DMS53 treated with DMSO at 0.1 percent for 48 hours (cell line): ENCODE measurements around the gene PCF11.
"Not testable (repeated sequence)": the region's sequence is repeated elsewhere in the genome, so short reads cannot be mapped to it uniquely, and the experiment has no call there.

Experiments used
- DNase-seq: peaks from one replicate; lab custom pipeline; 2025; ENCODE audit not compliant: unreplicated experiment; lab: John Stamatoyannopoulos, UW

Gene PCF11, protein sequence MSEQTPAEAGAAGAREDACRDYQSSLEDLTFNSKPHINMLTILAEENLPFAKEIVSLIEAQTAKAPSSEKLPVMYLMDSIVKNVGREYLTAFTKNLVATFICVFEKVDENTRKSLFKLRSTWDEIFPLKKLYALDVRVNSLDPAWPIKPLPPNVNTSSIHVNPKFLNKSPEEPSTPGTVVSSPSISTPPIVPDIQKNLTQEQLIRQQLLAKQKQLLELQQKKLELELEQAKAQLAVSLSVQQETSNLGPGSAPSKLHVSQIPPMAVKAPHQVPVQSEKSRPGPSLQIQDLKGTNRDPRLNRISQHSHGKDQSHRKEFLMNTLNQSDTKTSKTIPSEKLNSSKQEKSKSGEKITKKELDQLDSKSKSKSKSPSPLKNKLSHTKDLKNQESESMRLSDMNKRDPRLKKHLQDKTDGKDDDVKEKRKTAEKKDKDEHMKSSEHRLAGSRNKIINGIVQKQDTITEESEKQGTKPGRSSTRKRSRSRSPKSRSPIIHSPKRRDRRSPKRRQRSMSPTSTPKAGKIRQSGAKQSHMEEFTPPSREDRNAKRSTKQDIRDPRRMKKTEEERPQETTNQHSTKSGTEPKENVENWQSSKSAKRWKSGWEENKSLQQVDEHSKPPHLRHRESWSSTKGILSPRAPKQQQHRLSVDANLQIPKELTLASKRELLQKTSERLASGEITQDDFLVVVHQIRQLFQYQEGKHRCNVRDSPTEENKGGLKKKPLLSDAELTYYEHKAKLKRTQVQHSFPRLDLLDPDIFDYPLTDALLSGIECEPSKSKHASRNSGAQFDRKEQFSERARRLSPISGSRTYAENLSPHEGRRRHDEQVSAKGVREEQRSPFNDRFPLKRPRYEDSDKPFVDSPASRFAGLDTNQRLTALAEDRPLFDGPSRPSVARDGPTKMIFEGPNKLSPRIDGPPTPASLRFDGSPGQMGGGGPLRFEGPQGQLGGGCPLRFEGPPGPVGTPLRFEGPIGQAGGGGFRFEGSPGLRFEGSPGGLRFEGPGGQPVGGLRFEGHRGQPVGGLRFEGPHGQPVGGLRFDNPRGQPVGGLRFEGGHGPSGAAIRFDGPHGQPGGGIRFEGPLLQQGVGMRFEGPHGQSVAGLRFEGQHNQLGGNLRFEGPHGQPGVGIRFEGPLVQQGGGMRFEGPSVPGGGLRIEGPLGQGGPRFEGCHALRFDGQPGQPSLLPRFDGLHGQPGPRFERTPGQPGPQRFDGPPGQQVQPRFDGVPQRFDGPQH (N-terminal part only)

DNA sequence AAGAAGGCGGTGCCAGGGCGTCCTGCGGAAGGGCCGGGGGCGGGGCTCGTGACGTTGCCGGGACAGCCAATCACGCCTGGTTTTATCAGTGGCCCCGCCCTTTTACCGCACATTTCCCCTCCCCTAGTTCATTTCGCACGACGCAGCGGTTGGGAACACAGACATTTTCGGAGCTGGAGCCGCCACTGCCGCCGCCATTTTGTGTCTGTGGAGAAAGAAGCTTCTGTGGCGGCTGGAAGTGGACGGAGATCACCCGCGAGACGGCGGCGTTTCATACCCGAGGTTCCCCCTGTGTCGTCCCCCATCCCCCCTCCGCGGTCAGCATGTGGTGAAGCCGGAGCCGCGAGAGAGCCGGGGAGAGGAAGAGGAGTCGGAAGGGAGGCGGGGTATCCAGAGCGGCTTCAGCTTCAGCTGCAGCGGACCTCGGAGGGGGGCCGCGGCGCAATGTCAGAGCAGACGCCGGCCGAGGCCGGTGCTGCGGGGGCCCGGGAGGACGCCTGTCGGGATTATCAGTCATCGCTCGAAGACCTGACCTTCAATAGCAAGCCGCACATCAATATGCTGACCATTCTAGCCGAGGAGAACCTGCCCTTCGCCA is at the start of gene PCF11:
Gene PCF11 (plus strand): TSS at position 136 of the 598 bp plus-strand sequence. CDS start 309 bp downstream, at position 445.
- no peak for DNase-seq

DNA sequence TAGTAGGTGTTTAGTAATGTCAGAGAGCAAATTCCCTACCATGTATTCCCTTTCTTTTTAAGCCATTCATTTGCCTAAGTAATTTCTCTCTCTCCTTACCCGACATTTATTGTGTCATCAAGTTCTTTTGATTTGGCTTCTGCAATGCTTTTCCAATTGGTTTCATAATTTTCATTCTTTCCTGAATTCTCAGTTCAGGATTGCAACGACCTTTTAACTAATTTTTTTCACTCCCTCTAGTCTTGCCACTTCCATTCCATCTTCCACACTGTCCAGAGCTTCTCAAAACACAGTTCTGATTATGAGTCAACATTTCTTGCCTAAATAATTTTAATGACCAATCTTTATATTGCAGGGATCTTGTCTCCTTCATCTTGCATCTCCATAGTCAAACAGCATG is 44.0 kb upstream of the PCF11 start:
- no peak for DNase-seq

DNA sequence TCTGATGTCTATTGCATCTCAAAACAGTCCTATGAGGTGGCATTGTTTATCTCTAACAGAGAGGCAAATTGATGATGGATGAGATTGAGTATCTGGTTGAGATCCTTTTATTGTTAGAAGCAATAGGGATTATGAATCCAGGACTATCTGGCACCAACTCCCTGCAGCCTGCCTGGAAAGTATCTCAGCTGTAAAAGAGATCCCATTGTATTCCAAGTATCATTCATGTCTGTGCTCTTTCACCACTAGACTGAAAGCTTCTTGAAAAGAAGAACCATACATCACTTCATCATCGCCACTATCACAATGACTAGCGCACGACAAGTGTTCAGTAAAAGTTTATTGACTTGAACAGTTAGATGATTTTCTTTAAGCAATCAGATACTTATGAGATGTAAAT is 41.9 kb upstream of the PCF11 start:
- DNase-seq, result no peak

DNA sequence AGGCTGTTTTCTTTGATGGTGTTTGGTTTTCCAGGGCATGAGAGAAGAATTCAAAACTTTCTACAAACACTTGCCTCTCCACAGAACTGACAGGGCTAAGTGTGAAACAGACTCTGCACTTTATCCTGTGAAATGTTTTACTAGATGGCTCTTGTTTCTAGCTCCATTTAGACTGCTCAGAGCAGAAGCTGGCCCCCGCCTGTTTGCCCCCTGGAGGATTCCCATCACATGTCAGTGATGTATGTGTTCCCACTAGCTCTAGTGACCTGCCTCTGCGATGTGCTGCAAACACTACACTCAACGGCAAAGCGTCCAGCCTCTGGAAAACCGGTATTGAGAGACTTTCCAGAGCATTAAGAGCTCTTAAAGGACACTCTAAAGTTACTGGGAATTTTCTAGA is 41.4 kb upstream of the PCF11 start:
- no peak for DNase-seq

DNA sequence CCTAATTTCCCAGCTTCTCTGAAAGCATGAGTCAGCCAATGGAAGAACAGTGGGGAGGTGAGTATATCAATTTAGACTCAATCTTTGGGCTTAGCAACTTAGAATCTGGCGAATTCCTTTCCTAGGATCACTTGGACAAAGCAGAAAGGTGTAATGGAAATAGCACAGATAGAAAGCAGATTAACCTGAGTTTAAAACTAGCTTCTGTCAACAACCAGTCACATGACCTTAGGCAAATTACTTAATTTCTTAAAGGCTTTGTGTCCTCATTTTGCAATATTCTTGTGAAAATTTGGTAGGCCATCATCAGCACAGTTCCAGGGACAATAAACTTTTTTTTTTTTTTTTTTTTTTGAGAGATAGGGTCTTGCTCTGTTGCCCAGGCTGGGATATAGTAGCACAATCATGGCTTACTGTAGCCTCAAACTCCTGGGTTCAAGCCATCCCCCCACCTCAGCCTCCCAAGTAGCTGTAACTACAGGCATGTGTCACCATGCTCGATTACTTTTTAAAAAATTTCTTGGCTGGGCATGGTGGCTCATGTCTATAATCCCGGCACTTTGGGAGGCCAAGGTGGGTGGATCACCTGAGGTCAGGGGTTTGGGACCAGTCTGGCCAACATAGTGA is 40.8 kb upstream of the PCF11 start:
- no peak for DNase-seq

DNA sequence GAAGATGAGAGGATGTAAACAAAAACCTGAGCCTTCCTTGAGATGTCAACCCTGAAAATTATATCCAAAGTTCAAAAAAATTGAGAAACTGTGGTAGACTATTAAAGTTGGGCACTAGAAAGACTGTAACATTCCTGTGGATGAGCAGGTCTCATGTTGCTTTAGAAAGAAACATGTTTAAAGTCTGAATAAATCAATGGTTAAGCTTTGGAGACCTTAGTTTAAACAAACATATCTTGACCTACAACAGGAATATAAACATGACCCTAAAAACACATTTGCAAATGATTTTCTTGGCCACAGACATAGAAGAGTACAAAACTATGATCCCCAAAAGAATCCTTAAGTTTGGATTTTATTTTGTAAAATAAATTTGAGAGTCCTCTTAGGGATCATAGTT is 38.1 kb upstream of the PCF11 start:
- no peak for DNase-seq

DNA sequence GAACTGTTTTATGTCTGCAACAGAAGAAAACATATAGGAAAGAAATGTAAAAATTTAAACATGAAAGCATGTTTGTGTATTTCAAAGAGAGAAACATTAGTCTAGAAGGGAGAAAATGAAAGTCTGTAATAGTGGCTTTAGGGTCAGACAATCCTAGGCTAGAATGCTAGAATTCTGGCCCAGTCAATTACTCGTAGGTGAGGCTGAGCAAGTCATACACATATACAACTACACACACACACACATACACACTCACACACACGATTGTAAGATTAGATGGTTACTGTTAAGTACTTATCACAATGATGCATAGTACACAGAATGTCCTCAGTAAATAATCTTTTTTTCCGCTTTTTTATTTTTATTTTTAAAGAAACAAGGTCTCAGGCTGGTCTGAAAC is 37.7 kb upstream of the PCF11 start:
- DNase-seq, result no peak

DNA sequence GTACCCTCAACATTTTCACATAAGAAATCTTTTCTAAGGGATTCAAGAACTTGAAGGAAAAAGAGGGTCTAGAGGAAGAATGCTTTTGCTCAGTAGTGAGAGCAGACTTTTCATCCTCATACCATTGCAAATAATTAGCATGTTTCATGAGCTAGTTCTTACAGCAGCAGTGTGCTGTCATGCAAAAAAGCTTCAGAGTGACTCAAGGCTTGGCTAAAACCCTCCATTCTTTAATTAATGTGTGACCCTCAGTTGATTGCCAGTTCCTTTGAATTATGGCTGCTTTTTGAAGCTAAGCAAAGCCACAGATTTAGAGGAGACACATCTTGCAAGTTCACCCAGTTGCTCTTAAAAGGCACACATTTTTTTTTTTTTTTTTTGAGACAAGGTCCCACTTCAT is 36.6 kb upstream of the PCF11 start:
- no peak for DNase-seq

DNA sequence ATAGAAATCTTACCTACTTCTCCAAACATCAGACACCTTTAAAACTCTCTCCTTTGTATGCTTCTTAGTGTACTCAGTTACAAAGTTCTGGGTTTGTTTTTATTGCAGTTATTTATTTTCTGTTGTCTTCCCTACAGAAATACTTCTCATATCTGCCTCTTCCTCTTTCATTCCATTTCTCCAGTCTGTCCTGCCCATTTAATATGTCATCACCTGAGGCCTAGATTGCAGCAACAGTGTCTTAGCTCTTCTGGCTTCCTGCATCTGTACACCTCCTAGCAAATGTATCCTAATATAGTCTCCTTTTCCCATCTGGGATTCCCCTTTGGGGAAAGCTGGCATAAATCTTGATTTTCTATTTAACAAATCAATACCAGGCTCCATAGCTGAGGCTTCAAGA is 34.9 kb upstream of the PCF11 start:
- DNase-seq, result no peak

DNA sequence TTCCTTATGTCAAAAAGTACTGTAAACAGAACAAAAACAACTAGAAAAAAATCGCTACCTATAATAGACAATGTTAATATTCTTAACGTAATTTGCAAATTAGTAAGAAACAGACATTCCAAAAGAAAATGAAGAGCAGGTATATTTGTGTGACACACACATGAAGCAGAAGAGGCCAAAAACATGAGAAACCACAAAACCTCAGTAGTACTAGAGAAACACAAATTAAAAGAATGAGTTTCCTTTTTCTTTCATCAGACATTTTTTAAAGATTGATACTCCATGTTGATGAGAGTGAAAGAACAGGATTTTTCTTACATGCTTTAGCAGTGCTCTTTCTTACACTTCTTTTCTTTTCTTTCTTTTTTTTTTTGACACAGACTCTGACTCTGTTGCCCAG is 34.2 kb upstream of the PCF11 start:
- DNase-seq, result no peak

DNA sequence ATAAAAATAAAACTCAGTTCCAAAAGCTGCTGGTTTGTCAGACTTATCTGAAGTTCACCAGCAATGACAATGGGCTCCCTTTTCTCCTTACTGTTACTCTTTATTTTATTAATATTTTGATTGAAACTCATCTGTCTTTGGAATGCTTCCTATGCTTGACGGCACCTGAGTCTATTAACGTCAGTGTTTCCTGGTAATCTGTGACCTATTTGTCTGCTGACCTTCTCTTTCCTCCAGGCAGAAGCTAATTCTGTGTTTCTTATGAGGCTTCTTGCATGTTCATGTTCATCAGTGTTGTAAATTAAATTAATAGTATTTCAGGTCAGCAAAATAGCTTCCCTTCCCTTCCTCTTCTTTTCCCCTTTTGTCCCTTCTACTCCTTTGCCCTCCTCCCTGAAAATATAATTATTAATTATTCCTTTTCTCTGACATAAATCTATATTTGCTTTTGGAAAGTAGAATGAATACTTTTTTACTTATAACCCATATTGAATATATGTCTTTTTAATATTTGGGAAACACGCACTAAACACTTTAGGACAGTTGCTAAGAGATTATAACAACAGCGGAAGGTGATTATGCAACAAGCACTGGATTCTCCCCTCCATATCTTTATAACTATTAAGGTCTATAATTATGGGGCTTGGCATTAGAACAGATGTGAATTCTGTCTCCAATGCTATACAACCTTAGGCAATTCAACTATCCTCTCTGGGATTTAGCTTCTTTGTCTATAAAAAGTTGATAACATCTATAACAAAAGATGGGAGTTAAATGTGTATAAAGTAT is 32.1 kb upstream of the PCF11 start:
- DNase-seq, result no peak

DNA sequence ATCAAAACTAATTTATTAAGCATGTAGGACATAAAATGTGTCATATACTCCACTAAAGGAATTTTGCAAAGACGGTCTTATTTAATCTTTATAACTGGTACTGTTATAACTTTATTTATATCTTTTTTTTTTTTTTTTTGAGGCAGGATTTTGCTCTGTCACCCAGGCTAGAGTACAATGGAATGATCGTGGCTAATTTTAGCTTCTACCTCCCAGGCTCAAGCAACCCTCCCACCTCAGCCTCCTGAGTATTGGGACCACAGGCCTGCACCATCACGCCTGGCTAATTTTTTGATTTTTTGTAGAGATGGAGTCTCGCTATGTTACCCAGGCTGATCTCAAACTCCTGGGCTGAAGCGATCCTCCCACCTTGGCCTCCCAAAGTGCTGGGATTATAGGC is 31.4 kb upstream of the PCF11 start:
- no peak for DNase-seq

DNA sequence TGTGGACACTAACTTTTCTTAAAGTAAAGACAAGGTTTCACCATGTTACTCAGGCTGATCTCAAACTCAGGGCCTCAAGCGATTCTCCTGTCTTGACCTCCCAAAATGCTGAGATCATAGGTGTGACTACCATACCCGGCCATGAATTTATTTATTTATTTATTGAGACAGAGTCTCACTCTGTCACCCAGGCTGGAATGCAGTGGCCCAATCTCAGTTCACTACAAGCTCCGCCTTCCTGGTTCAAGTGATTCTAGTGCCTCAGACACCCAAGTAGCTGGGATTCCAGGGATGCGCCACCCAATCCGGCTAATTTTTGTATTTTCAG is 29.7 kb upstream of the PCF11 start:
- DNase-seq, result no peak

DNA sequence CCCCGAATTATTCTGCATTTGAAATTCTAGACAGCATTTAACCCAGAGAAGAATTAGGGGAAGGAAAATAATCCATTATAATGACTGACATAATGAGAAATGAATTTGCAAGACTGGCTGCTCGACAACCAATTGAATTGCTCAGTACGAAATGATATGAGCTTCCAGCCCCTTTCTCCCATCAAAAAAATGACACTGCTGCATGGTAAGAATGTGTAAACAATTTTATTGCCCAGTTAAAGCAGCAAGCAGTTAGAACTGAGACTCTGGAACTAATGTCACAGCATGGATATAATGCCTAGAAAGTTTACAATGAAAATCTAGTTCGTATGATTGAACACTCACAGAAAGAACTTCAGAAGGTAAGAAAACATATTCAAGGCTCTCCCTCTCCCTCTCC is 24.7 kb upstream of the PCF11 start:
- no peak for DNase-seq

DNA sequence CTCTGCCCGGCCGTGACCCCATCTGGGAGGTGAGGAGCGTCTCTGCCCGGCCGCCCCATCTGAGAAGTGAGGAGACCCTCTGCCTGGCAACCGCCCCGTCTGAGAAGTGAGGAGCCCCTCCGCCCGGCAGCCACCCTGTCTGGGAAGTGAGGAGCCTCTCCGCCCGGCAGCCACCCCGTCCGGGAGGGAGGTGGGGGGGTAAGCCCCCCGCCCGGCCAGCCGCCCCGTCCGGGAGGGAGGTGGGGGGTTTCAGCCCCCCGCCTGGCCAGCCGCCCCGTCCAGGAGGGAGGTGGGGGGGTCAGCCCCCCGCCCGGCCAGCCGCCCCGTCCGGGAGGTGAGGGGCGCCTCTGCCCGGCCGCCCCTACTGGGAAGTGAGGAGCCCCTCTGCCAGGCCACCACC is 23.7 kb upstream of the PCF11 start:
- not testable (repeated sequence) for DNase-seq

DNA sequence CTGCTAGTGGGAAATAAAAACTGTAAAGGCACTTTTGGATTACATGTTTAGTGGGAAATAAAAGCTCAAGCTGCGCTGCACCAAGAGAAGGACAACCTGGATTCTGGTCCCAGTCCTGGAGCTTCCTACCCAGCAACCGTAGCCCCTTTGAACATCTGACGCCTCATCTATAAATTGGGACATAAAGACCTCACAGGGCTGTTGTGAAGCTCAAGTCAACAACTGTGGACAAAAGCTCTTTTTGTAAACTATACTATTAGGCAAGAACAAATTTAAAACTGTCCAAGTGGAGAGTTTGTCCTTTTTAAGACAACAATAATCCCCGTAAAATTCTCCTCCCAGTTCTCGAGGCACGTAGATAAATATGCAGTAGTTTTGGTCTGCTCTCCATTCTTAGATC is 17.6 kb upstream of the PCF11 start:
- no peak for DNase-seq

DNA sequence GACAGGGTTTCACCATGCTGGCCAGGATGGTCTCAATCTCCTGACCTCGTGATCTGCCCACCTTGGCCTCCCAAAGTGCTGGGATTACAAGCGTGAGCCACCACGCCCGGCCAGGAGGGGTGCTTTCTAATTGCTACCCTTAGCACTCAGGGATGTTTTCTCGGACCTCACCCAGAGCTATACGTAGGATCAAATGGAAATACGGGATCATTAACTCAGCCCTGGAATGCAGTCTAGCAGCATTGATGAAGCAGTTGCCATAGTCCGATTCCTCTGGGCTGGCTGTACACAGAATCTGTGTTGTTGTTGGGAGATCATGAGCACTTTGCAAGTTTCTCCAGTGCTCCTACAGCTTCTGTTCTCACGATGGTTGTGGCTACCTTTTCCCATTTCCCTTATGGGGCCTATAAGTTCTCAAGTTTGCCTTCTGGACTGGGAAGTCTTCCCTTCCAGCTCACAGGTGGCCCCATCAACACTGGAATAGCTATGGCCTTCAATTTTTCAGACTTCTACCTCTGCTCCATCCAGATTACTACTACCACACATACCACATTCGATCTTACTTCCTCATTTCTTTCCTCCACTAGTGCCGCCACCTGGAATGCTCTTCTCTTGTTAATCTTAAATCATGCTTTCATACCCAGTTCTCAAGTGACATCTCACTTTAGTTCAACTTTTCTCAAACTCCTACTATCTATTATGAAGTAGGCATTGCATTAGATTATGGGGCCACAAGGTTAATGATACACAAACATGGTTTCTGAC is 16.1 kb upstream of the PCF11 start:
- no peak for DNase-seq

DNA sequence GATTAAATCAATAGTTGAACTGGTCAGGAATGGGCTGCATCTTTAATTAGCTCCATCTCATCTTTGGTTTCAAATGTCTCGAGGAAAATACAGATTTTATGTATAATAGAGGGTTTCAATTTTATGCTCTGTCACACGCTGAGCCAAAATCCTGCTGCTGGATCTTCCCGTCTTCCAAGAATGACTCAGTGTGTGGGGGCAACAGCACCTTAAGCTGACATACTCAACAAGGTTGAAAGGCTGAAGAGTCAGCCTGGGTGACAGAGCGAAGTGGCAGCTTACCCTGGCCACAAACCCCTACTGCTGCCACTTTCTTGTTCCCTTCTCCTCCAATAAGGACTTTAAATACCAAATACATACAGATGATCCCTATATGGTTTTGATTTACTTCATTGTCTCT is 9.0 kb upstream of the PCF11 start:
- DNase-seq, result no peak

DNA sequence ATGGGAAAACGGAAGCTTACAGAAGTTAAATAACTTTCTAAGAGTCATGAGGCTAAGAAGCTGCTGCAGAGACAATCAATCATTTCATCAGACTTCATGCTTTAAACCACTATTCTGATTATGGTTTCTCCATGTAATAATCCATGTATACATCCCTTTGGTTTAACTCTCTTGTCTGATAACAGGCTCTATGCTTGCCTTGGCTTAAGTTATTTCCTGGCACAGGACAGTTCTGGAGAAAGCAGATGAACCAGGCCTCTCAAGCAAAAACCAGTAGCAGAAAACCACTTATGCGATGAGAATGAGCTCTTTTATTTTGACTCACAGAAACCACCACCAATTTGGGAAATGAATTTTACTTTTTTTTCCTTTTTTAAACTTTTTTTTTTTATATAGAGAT is 6.5 kb upstream of the PCF11 start:
- no peak for DNase-seq
